Retinal pigment epithelial cell (primary cell): ENCODE data around the gene MED25.

Experiments
- DNase-seq: peaks from one replicate; pipeline ENCODE4 v3.0.0-alpha.2; 2010; ENCODE audit warnings: low read depth
- H3K4me3 ChIP-seq: 2 replicates; pipeline ENCODE4 v1.5.1; 2011; ENCODE audit warnings: mild to moderate bottlenecking, low read length, control low read depth, moderate library complexity
- TF ChIP-seq, protein P1 (sequence below): conservative IDR thresholded peaks from 2 replicates; pipeline ENCODE4 v1.5.1; 2011; ENCODE audit warnings: low read depth, low read length, control low read depth, inconsistent platforms

The MED25 gene

DNA sequence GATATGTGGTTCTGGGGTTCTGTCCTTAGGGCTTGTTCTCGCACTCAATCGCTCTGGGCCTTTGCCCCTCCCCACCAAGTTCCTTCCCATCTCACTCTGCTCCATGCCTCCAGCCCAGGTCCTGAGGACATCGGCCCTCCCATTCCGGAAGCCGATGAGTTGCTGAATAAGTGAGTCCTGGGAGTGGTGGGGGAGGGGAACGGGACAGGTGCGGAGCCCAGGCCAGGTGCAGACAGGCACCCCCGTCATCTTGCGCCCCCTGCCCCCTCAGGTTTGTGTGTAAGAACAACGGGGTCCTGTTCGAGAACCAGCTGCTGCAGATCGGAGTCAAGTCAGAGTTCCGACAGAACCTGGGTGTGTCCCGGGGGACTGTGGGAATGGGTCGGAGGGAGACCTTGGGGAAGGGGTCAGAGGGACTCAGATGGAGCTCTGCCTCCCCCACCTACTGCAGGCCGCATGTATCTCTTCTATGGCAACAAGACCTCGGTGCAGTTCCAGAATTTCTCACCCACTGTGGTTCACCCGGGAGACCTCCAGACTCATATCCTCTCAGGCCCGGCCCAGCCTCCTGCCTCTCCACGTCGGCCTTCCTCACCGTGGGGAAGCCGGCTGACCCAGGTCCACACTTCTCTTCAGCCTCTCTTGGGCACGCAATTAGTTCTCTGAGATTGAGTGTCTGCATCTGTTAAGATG lies 15.1 kb upstream of the MED25 start:
- TF ChIP-seq, protein P1, sequence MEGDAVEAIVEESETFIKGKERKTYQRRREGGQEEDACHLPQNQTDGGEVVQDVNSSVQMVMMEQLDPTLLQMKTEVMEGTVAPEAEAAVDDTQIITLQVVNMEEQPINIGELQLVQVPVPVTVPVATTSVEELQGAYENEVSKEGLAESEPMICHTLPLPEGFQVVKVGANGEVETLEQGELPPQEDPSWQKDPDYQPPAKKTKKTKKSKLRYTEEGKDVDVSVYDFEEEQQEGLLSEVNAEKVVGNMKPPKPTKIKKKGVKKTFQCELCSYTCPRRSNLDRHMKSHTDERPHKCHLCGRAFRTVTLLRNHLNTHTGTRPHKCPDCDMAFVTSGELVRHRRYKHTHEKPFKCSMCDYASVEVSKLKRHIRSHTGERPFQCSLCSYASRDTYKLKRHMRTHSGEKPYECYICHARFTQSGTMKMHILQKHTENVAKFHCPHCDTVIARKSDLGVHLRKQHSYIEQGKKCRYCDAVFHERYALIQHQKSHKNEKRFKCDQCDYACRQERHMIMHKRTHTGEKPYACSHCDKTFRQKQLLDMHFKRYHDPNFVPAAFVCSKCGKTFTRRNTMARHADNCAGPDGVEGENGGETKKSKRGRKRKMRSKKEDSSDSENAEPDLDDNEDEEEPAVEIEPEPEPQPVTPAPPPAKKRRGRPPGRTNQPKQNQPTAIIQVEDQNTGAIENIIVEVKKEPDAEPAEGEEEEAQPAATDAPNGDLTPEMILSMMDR, result no peak
- no peak for DNase-seq
- no peak overlapping the region for H3K4me3 ChIP-seq

GRCh38 chr19:49803529-49803856 lies 14.6 kb upstream of the MED25 start:
- no peak for DNase-seq
- H3K4me3 ChIP-seq, result no peak overlapping the region
- TF ChIP-seq, protein P1, result no peak

GRCh38 chr19:49805822-49806619 lies 12.1 kb upstream of the MED25 start:
- TF ChIP-seq, protein P1, result no peak
- no peak for DNase-seq
- H3K4me3 ChIP-seq, result no peak overlapping the region

DNA sequence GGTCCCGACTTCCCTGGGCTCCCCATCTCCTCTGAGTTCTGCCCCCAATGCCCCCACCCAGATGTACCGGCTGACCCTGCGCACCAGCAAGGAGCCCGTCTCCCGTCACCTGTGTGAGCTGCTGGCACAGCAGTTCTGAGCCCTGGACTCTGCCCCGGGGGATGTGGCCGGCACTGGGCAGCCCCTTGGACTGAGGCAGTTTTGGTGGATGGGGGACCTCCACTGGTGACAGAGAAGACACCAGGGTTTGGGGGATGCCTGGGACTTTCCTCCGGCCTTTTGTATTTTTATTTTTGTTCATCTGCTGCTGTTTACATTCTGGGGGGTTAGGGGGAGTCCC lies 11.5 kb upstream of the MED25 start:
- TF ChIP-seq, protein P1, result no peak
- no peak overlapping the region for H3K4me3 ChIP-seq

DNA sequence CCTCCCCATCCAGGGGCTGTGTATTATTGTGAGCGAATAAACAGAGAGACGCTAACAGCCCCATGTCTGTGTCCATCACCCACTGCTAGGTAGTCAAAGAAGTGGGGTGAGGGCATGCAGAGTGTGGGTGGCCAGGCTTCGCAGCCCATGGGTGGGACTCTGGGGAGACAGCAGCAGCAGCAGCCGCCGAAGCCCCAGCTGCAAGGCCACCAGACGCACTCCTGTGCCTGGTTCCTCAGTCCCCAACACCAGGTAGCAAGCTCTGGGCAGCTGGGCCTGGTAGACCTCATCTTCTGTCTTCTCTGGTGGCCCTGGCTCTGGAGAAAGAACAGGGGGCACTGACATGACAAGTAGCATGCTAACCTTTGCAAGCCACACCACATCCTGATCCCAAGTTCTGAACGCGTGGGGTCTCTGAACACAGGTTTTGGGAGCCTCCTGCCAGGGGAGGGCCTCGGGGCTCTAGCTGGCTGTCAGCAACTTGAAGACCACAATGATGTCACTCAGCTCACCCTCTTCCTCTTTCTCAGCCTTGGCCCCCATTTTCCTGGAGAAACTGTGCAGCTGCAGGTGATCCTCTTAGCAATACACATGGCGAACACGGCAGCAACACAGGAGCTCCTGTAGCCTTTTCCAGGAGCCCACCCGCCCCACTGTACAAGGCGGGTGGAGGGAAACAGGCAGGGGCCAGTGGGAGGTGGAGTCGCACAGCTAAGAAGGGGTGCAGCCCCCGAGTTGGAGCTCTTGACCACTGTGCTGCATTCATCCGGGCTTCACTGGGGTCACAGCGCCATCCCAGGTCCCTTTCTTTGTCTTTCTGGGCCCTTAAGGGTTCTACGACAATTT lies 10.8 kb upstream of the MED25 start:
- DNase-seq, result no peak
- TF ChIP-seq, protein P1, result no peak
- H3K4me3 ChIP-seq, result no peak overlapping the region

More for the DNA sequence above, 11.5 kb upstream of the MED25 start:
- no peak for DNase-seq

- DNase-seq, result no peak
- no peak overlapping the region for H3K4me3 ChIP-seq
- TF ChIP-seq, protein P1, result no peak
These were observed 10.0 kb upstream of the MED25 start for GRCh38 chr19:49807904-49808675.
